Measurements from ENCODE around the gene CIPC.
A peak's percentile ranks its signal among the peaks of the same experiment; 100 is the strongest.

Gene CIPC

DNA sequence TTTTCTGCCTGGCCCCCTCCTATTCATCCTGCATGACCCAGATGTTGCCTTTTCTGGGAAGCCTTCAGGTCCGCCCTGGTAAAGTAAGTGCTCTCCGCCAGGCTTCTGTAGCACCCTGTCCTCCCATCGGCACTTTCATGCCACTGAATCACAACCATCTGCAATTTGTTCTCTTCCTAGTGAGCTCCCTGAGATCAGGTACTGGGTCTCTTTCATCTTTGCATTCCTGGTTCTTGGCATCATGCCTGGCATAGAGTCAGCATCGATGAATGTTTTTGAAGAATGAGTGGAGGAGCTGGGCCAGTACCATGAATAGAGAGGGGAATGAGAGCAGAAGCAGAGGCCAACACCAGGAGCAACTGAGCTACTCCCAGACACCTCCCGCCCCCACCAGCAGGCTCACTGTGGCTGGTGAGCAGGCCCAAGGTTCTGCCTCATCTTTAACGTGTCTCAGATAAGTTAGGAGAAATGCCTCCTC lies 30.4 kb downstream of the CIPC start:
- no peak for DNase-seq

DNA sequence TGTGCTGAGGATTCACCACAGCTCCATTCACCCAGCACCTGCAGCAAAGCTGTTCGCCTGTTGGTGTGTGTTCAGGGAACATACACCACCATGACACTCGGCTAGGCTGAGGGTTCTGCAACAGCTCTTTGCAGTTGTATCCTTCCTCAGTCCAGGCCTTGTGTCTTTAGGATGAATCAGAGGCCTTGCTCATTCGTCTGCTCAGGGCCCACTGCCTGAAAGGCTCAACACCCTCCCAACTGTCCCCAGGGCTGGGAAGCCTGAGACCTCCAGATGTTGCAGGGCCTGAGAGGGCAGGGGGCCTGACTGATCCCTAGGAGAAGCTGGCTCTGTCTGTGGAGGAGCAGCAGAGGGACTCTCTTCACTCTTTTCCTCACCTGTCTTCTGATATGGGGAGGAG lies 32.3 kb downstream of the CIPC start:
- no peak for DNase-seq

DNA sequence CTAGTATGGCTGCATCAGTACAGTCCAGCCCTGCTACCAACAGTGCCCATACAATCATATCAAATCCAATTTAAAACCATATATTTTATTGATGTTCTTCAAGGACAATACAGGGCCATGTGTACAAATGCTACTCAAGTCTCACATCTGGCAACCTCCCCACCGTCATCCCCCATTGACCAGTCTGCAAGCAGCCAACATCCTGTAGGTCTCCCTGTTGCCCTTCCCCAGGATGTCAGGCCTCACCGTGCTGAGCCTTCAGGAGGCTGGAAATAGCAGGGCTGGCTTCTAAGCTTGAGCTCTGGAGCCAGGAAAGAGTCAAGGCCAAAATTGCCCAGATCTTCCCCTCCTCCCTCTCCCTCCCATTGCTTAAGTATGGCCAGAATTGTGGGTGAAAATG lies 33.1 kb downstream of the CIPC start:
- DNase-seq: no peak

DNA sequence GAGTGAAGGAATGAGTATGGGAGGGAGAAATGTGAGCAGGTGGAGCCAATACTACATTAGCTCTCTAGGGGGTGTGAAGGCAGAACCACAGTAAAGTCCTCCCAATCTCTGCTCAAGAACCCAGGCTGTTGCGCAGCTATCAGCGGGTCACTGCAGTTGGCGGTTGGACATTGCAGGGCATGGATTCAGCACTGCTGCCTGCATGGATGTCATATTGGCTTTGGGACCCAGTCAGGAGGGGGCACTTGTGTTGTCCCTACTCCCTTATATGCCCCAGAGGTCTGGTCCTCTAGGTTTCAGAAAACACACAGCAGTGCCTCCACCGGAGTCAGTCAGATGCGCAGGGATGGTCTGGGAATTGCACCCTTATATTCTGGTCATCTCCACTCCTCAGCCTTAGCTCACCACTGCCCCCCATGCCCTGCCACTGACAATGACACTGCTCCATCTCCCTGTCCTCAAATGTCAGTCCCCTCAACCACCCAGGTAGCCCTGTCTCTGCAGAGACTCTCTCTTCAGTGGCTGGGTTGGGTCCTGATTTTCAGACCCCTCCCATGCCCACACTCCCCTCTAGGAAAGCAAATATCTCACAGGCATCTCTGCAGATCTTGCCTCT lies 33.9 kb downstream of the CIPC start:
- no peak for DNase-seq

DNA sequence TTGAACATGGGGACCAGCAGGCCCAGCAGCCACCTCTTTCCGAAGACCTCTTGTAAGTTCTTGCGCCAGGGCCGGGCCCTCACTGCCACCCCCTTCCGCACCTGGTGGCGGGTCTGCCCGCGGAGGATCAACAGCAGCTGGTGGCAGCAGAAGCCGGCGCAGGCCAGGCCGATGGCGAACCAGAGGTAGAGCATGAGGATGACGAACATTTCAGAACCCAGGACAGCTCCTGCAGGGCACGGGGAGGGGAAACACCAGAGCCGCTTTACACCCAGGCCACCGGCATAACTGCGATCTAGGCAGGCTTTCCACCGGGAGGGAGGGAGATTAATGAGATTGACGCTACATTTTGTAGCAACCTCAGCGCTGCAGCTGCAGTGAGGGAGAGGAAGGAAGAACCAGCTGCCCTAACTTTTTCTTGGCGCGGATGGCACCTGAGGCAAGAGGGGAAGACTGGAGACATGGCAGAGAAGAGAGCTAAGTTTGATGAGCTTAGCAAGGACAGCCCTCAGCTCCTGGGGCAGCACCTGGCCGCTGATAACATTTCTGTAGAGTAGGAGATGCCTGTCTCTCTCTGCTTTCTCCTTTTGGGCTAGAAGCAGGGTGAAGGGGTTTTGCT lies 35.8 kb downstream of the CIPC start:
- DNase-seq: peak; percentile 63

DNA sequence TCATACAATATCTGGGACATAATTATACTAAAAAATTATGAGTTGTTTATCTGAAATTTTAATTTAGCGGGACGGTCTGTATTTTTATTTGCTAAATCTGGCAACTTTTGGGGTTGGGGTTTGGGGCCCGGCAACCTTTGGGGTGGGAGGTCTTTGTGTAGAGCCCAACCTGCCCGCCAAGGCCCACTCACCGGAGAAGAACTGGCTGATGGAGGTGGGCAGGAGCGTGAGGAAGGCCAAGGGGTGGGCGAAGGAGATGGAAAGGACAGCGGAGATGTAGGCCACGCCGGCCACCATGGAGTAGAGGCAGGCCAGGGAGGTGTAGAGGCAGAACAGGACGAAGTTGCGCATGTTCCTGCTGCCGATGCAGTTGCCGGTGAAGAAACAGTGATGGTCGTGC lies 41.0 kb downstream of the CIPC start:
- no peak for DNase-seq

DNA sequence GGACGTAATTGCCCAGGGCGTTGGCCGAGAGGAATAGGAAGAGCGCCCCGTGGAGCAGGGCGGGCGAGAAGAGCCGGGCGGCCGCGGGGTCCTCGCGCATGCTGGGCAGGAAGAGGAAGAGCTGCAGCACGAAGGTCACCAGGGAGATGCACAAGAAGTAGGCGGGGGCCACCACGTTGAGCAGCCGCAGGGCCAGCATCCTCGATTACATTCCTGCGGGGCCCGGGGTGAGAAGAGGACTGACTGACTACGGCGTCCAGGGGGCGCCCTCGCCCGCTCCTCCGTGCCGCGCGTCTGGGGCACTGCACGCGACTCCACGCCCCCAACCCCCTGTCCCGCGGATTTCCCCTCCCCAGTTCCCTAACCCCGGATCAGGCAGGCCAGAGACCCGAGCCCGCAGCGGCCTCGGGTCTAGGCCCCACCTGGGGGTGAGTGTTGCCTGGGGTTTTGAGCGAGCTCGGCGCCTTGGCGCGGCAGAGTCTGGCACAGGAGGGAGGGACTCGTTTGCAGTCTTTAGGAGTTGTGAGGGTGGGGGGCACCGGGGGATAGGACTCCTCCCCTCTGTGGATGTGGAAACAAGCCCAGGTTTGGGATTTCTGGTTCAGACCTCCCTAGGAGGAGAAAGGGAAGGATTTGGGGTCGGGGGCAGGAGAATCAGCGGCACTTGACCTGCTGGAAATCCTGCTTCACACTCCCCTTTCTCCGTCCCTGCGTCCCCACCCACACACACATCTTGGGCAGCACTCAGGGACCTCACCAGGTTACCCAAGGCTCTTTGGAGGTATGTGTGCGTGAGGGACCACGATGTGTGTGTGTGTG lies 41.7 kb downstream of the CIPC start:
- DNase-seq: peak; percentile 64

DNA sequence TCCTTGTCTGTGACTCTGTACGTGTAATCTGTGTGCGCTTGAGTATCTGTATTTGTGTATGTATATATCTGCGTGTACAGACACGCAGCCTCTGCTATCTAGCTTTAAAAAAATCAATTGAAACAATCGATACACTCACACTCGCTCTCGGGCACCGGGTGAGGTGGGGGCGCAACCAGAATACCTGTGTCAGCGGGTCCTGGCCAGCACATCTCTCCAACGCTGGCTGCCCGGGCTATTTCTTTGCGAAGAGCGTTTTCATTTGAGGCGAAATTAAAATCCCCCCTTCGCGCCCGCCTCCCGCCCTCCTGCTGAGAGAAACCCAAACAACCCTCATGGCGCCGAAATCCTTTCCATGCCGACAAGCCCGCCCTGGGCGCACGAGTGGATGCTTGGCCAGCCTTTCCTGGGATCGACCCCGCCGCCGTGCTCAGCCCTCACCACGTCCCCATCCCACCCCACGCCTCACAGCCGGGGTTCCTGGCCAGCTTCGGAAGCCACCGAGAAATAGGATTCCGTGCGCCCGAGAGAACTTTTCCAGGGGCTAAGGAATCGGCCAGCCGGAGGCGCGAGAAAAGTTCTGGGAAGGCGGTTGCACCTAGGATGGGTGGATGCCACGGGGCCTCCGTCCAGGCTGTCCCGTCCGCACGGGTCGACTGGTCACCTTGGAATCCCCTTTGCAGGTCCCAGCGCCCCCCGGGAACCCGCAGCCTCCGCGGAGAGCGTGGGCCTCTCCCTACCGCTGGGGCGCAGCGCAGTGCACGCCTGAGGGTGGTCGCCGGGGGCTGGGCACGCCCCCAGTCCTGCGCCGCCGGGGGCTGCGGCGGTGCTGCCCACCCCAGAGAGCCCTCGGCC lies 42.5 kb downstream of the CIPC start:
- DNase-seq: no peak

DNA sequence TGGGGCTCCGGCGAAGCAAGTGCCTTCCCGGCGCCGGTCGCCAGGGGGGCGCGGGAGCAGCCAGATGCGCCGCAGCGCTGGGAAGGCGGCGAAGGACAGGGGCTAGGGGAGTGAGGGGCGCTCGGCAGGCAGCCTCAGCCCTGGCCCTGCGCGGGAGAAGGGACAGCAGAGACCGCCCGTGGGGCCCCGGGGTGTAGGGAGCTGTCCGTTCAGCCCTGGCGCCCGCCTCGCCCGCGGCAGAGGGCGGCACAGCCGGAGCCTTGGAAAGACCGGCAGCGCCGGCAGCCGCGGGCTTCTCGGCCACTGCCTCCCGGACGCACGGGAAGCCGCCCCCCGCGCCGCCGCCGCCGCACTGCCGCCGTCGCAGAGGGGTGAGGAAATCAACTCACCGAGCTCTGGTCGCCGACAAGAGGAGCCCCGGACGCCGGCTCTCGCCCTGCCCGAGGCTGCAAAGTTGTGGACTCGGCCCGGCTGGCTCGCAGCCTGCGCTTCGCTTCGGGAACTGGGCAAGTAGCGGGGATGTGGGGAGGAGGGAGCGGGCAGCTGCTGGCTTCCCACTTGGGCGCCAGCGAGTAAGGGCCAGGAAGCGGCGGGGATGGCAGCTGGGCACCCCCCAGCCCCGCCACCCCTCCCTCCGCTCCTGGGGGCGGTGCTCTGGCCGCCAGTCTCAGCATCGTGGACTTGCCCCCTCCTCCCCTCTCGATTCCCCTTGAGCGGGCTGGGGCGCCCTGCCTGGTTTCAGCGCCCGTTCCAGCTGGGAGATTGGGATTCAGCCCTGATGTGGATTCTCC lies 43.4 kb downstream of the CIPC start, which contains the start of gene ZDHHC22:
Gene ZDHHC22 (minus strand): TSS at position 578 of the 791 bp plus-strand sequence. CDS start 2,053 bp downstream, outside the sequence.
- no peak for DNase-seq

DNA sequence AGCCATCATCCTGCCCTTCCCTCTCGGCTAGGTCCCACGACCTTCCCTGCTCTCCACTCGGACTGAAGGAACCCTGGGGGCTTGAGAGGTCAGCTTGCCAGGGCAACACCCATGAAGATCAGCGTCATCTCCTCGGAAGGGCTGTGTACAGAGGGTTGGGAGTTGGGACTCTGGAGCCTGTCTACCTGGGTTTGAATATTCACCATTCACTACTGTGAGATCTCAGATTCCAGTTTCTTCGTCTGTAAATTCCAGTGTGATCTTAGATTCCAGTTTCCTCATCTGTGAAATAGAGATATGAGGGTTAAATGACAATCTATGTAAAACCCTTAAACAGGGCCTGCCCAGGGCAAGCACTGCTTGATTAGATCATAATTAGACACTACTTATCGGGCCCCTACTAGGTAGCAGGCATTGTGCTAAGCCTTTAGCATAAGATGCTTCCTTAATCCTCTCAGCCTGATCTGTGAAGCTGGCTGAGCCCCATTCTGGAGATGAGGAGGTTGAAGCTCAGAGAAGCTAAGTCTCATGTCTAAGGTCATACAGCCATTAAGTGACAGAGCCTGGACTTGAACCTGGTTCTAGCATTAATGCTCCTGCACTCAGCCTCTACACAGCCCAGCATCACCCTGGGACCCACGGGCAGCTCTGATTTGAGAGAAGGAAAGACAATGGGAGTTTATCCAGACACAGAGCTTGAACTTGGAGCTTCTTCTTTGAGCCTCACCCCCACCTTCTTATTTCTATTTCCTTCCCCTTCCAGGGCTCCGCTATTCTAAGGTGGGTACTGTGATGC lies 44.1 kb downstream of the CIPC start:
- no peak for DNase-seq

DNA sequence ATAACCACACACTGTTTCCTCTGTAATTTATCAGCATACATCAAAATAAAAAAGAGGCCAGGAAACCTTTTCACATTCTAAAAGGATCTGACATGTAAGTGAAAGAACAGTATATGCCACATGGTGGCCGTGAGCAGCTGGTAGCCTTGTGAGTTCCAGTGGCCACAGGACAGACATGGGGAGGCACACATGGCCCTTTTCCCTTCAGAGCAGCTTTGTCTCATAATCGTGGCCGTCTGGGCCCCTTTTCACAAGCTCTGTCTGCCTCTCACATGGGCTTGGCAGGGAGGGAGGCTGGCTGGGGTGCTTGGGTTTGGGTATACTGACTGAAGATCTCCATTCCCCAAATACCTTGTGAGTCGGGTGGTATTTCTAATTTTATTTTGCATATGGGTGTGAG lies 45.0 kb downstream of the CIPC start:
- no peak for DNase-seq

DNA sequence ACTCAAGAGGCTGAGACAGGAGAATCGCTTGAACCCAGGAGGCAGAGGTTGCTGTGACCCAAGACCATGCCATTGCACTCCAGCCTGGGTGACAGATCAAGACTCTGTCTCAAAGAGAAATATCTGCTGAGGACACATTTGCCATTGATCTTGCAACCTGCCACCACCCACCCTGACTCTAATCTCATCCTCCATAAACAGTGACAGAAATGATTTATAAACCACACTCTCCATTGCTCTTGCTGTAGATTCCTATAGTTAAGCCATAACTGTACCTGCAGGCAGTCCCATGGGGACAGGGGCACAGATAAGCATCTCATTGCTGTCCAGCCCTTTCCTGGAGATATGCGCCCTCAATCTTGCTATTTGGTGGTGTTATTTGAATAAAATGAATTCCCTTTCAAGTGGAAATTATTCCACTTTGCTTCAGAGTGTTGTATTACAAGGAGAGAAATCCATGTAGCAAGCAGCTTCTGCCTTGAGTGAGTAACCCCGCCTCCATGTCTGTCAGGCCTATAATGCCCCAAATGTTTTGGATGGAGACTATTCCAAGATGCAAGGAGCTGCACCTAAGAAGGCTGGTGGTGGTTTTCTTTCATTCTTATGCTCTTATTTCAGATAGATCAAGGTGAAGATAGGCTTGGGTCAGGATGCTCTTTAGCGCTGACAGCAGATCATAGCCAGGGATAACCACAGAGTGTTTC lies 46.5 kb downstream of the CIPC start:
- DNase-seq: no peak

DNA sequence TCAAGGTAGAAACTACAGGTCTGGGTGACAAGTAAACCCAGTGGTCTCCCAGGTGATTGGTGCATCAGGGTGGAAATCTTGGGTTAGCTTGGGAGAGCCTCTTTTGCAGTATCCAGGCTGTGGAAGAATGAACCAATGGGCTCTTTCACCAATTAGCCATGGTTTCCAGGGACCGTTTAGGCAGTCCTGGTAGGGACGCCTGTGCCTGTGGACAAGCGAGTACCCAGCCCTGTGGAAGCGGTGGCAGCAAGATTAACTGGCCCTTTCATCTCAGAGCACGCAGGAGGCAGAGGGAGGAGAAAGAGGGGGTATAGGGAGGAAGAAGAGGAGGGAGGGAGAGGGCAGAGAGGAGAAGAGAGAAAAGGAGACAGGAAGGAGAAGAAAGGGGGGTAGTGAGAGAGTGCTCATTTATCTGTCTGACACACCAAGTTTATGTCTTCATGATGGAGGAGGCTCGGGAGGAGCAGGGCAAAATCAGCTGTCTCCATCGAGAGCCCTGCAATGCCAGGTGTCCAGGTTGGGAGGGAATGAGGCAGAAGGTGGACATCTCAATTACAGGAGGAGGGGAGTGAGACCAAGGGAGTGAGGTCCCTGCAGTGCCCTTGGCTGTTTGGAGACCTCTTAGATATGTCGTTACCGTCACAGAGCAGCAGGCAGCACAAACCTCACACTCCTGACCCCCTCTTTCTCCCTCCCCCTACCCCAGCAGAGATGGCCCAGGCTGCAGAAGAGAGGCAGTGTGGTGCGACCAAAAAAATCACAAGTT lies 48.1 kb downstream of the CIPC start:
- DNase-seq: no peak

DNA sequence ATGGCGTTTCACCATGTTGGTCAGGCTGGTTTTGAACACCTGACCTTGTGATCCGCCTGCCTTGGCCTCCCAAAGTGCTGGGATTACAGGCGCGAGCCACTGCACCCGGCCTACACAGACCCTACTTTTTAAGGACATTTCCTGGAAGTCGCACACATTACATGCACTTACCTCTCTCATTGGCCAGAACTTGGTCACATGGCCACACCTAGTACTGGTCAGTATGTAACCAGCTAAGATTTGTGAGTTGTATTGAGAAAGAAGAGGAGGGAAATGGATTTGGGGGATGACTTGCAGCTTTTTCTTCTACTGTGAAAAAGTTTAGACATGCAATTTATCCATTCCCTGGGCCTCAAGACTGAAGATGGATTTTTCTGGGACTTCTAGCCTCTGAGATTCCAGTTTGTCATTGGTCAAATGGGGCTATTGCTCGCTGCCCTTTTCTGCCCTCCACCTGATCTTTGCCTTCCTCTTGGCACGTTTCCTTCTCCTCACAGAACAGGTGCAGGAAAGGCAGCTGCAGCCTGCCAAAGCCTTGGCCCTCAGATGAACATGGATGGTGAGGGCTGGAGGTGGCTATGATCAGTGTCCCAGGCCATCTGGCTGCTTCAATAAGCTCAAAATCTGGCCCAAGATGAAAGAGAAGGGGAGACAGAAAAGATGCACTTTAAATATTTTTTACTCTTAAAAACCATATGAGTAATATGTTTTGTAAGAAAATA lies 50.6 kb downstream of the CIPC start:
- no peak for DNase-seq

DNA sequence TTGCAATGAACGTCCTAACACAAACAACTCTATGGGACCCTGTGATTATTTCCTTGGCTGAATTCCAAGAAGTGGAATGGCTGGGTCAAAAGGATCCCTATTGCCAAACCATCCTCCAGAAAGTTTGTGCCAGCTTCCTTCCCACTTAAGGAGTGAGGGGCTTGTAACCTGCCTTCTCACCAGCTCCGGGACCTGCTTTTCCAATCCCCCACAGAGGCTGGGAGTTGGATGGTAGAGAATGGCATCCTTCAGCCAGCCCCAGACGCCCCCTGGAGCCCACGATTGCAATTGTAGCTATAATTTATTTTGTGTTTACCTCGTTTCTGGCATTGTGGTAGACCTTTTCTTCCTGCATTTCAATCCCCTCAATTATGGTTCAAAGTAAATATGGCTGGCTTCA lies 53.2 kb downstream of the CIPC start:
- no peak for DNase-seq

DNA sequence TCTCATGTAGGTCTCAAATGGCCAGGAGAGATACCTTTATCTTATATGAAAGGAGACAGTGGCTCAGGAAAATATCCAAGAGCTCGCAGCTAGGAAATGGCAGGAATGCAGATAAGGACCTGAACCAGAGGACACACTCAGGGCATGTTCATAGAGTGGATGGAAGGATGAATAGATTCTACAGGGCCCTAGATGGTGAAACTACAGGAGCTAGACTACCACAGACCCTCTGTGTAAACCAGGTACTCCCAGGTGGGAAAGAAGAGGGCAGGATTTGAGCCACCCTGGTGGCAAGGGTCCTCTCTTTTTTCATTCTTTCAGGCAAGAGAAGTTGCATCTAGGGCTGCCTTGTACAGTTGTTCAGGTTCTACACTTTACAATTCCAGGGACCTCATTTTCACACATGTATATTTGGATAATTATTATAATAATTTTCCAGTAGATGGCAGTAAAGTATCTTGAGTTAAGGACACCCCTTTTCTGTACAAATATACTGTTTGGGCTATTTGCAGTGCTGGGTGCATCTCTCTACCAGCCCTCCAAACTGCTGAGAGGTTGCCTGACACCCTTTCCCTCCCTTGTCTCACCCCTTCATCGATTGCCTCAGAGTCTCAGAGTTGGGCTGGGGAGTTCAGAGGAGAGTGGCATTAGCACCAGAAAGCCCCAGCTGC lies 54.0 kb downstream of the CIPC start:
- peak; percentile 29 for DNase-seq

DNA sequence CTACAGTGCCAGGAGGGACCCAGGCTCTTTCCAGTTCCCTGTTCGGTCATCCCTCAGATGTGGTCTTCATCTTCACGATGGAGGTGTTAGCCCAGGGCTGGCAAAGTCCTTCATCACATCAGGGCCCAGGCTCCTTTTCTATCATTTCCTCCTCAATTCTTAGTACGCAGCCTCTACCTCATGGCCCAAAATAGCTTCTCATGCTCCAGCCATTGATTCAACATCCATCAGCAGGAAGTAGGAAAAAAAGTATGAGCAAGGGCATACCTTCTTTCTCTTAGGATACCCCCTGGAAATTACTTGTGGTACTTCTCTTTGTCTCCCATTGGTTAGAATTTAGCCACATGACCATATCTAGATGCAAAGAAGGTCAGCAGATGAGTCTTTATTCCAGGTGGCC lies 55.7 kb downstream of the CIPC start:
- no peak for DNase-seq

DNA sequence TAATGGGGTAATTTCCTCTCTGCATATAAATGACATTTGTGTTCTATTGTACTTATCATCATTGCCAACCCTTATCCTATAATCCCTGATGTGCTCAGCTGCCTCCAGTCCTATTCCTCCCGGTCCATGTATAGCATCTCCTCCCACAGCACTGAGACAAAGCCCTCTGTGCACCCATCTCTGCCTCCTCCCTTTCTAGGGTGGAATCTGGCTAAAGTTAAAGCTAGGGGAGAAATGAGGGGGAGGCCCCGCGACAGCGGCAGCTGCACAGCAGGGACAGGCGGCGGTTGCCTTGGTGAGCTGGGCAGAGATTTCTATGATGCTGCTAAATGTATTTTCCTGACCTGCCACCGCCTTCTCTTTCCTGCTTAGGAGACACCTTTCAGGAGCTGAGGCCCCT lies 56.4 kb downstream of the CIPC start:
- DNase-seq: no peak

DNA sequence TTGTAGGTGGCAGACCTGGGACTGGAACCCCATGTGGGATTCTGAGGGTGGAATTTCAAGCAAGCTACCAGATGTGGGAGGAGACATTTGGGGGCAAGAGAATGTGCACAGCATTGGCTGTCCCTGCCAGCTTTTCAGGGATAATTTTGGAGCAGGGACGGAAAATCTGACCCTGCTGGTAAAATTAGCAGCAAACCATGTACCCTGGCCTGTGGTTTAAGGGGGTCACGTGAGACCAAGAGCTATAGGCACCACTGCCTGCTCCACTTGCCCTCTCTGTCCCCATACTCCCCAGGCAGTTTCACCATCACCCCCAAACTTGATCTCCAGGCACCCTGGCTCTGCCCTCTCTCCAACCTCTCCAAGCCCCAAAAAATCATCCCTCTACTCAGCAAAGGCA lies 57.0 kb downstream of the CIPC start:
- DNase-seq: no peak
